ENCODE measurements around the gene RGS16.

- TF ChIP-seq, protein P1, sequence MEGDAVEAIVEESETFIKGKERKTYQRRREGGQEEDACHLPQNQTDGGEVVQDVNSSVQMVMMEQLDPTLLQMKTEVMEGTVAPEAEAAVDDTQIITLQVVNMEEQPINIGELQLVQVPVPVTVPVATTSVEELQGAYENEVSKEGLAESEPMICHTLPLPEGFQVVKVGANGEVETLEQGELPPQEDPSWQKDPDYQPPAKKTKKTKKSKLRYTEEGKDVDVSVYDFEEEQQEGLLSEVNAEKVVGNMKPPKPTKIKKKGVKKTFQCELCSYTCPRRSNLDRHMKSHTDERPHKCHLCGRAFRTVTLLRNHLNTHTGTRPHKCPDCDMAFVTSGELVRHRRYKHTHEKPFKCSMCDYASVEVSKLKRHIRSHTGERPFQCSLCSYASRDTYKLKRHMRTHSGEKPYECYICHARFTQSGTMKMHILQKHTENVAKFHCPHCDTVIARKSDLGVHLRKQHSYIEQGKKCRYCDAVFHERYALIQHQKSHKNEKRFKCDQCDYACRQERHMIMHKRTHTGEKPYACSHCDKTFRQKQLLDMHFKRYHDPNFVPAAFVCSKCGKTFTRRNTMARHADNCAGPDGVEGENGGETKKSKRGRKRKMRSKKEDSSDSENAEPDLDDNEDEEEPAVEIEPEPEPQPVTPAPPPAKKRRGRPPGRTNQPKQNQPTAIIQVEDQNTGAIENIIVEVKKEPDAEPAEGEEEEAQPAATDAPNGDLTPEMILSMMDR (IDR thresholded peaks at IDR 0.05; ENCODE audit: low read depth, low read length, missing input control), result peak; percentile 93
- TF ChIP-seq, protein P2, sequence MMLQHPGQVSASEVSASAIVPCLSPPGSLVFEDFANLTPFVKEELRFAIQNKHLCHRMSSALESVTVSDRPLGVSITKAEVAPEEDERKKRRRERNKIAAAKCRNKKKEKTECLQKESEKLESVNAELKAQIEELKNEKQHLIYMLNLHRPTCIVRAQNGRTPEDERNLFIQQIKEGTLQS (IDR thresholded peaks at IDR 0.05), result no peak
- TF ChIP-seq RXRA (IDR thresholded peaks at IDR 0.05), result peak; percentile 14 to 41
- no peak for TF ChIP-seq YY1 (IDR thresholded peaks at IDR 0.05)
- TF ChIP-seq, protein P3, sequence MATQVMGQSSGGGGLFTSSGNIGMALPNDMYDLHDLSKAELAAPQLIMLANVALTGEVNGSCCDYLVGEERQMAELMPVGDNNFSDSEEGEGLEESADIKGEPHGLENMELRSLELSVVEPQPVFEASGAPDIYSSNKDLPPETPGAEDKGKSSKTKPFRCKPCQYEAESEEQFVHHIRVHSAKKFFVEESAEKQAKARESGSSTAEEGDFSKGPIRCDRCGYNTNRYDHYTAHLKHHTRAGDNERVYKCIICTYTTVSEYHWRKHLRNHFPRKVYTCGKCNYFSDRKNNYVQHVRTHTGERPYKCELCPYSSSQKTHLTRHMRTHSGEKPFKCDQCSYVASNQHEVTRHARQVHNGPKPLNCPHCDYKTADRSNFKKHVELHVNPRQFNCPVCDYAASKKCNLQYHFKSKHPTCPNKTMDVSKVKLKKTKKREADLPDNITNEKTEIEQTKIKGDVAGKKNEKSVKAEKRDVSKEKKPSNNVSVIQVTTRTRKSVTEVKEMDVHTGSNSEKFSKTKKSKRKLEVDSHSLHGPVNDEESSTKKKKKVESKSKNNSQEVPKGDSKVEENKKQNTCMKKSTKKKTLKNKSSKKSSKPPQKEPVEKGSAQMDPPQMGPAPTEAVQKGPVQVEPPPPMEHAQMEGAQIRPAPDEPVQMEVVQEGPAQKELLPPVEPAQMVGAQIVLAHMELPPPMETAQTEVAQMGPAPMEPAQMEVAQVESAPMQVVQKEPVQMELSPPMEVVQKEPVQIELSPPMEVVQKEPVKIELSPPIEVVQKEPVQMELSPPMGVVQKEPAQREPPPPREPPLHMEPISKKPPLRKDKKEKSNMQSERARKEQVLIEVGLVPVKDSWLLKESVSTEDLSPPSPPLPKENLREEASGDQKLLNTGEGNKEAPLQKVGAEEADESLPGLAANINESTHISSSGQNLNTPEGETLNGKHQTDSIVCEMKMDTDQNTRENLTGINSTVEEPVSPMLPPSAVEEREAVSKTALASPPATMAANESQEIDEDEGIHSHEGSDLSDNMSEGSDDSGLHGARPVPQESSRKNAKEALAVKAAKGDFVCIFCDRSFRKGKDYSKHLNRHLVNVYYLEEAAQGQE (IDR thresholded peaks at IDR 0.05), result no peak
Measured at GRCh38 chr1:182595641-182596240, 8.4 kb downstream of the RGS16 start.
